ENCODE results near the gene INIP. TPM values are rescaled to one million over a fixed set of nuclear protein-coding genes. Genes with fewer than 3 reads are reported as not detected.

INIP gene
- total and polyA plus RNA-seq, 2 of the 13 experiments (the other 11 are each of a cell fraction or from before 2014, with no cell fraction given): 13.6 to 28.6 TPM

DNA sequence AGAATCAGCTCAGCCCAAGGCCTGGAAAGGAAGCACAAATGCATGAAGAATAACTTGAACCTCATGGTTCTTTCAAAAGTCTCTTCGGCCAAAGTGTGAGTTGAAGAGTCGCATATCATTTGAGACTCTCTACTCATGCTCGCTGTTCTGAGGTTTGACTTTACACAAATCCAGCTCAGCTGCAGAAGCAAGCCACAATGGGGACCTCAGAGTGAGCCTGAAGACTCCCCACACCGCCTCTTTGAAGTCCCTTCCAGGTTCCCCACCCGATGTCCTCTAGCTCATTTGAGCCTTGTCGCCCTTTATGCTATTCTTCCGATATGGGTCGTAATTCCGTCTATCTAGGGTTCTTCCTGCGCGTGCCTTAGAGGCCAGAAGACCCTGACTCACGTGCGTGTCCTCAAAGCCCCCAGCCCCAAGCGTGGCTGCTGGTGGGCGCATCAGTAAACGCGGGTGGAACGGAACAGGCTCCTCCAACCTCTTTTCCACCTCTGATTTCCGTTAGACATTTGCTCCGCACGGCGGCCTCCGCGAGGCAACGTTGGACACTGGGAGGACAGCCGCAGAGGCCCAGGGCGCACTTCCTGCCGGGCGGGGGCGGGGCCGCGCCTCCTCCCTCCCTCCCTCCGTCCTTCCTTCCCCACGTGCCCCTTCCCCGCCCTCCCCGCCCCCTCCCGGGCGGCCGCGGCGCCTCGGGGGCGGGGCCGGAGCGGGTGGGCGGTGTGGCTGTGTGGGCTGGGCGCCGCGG, 32.3 kb upstream of the INIP start, which contains the start of gene SNX30 (continued):
- TF ChIP-seq, protein P1, sequence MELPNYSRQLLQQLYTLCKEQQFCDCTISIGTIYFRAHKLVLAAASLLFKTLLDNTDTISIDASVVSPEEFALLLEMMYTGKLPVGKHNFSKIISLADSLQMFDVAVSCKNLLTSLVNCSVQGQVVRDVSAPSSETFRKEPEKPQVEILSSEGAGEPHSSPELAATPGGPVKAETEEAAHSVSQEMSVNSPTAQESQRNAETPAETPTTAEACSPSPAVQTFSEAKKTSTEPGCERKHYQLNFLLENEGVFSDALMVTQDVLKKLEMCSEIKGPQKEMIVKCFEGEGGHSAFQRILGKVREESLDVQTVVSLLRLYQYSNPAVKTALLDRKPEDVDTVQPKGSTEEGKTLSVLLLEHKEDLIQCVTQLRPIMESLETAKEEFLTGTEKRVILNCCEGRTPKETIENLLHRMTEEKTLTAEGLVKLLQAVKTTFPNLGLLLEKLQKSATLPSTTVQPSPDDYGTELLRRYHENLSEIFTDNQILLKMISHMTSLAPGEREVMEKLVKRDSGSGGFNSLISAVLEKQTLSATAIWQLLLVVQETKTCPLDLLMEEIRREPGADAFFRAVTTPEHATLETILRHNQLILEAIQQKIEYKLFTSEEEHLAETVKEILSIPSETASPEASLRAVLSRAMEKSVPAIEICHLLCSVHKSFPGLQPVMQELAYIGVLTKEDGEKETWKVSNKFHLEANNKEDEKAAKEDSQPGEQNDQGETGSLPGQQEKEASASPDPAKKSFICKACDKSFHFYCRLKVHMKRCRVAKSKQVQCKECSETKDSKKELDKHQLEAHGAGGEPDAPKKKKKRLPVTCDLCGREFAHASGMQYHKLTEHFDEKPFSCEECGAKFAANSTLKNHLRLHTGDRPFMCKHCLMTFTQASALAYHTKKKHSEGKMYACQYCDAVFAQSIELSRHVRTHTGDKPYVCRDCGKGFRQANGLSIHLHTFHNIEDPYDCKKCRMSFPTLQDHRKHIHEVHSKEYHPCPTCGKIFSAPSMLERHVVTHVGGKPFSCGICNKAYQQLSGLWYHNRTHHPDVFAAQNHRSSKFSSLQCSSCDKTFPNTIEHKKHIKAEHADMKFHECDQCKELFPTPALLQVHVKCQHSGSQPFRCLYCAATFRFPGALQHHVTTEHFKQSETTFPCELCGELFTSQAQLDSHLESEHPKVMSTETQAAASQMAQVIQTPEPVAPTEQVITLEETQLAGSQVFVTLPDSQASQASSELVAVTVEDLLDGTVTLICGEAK (IDR thresholded peaks at IDR 0.05): no peak
- TF ChIP-seq, protein P1 (CRISPR knock-in tag; IDR thresholded peaks at IDR 0.05): peak; percentile 52; the same call in 1 of the 2 replicates
- TF ChIP-seq ZMYM4 (CRISPR knock-in tag; IDR thresholded peaks at IDR 0.05) (peak; percentile 76), MAFF (IDR thresholded peaks at IDR 0.05; ENCODE audit: low read depth, low read length) (no peak), PHF5A (CRISPR knock-in tag; IDR thresholded peaks at IDR 0.05; ENCODE audit: low read depth, unreplicated experiment) (no peak), ZNF546 (CRISPR knock-in tag; conservative IDR thresholded peaks at IDR 0.05) (no peak), ZNF720 (CRISPR knock-in tag; IDR thresholded peaks at IDR 0.05) (no peak), MAFG (CRISPR knock-in tag; IDR thresholded peaks at IDR 0.05) (no peak), ZNF160 (CRISPR knock-in tag; IDR thresholded peaks at IDR 0.05) (peak; percentile 70; the same call in 1 of the 2 replicates)
- TF ChIP-seq, protein P2, sequence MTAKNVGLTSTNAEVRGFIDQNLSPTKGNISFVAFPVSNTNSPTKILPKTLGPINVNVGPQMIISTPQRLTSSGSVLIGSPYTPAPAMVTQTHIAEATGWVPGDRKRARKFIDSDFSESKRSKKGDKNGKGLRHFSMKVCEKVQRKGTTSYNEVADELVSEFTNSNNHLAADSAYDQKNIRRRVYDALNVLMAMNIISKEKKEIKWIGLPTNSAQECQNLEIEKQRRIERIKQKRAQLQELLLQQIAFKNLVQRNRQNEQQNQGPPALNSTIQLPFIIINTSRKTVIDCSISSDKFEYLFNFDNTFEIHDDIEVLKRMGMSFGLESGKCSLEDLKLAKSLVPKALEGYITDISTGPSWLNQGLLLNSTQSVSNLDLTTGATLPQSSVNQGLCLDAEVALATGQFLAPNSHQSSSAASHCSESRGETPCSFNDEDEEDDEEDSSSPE (CRISPR knock-in tag; IDR thresholded peaks at IDR 0.05): peak; percentile 63
